LoVo (cell line): ENCODE results near the gene KRT82.

Source experiments
- DNase-seq: peaks from one replicate; pipeline ENCODE4 v3.0.0-alpha.2; 2016; ENCODE audit warnings: low spot score

The KRT82 gene

GRCh38 chr12:52435659-52435999, 29.5 kb upstream of the KRT82 start:
- DNase-seq, result no peak

GRCh38 chr12:52434760-52435530, 28.8 kb upstream of the KRT82 start:
- no peak for DNase-seq

DNA sequence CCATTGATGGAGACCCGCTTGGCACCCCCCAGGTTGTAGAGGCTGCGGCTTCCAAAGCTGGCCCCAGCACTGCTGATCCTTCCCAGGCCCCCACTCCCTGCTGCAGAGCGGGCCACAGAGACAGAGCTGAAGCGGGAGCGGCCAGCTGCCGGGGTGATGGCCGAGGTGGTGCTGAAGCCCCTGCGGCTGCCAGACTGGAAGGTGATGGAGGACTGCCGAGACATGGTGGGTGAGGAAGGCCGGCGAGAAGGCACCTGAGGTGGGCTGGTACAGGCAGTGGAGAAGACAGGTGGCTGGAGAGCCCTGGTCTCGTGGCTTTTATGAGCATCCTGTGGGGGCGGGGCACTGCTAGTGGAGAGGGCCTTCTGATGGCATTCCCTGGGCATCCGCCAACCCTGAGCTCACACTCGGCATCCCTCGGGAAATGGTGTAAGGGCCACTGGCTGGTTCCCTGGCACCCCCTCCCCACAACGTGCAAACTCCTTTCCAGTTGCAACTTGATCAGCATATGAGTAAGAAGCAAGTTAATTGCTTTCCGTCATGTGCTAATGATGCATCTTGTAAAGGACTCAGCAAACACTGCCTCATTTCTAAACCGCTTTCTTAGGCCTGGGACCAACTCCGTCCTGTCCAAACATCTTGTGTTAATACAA, 28.1 kb upstream of the KRT82 start, which contains the start of gene KRT75:
Gene KRT75, minus strand, starts transcription at position 291 of the 653 bp plus-strand sequence. Its CDS starts 67 bp downstream, at position 224.
- no peak for DNase-seq

DNA sequence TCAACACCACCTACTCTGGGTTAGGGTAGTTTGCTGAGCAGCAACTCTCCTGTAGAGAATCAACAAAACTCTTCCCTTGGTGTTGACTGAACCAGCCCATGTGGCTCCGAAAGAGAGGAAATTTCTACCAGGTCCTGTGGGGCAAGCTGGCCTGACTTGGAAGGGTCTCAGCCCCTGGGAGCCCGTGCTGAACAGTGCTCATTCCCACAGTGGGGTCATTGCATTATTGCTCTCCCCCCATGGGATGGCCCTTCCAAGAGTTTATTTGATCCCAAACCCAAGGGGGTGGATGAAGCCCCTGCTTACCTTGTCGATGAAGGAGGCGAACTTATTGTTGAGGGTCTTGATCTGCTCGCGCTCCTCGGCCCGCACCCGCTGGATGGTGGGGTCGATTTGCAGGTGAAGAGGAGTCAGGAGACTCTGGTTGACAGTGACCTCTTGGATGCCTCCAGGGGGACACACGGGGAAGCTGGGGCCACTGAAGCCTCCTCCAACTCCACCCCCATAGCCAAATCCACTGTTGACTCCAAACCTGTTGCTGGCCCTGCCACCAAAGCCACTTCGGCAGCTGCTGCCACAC, 27.5 kb upstream of the KRT82 start:
- DNase-seq, result no peak

DNA sequence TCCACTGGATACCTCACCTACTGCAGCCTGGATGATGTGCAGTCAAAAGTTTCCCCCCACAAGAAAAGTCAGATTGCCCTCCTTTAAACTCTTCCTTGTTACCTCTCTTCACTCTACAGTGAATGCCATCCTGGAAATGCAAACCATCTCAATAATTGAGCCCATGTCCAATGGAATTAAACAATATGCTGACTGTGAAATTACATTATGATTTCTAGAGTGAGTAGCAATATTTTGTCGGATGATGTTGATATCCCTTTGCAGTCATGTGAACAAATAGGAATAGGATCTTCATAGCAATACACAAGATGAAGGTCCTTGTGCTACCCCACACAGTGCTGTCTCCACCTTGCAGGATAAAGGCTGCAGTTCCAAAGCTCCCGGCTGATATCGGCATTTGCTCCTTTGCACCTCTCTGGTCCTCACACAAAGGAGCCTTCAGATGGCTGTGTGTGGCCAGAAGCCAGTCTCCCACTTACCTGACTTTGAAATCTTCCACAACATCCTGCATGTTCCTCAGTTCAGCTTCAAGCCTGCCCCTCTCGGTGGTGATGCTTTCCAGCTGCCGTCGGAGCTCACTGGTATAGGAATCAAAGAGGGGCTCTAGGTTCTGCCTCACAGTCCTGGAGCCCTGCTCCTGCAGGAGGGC, 26.5 kb upstream of the KRT82 start:
- DNase-seq, result no peak

DNA sequence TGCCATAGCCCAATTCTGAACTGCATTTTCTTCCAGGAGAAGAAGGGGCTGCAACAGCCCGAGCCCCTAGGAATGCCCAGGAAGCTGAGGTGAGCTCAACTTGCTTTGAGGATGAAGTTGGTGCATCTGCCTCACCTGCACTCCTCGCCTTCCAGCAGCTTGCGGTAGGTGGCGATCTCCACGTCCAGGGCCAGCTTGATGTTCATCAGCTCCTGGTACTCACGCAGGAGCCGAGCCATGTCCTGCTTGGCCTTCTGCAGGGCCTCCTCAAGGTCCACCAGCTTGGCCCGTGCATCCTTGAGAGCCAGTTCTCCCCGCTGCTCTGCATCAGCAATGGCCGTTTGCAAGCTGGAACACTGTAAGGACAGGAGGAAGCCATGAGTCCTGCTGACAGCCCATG, 22.0 kb upstream of the KRT82 start:
- DNase-seq, result no peak

GRCh38 chr12:52427083-52427482, 20.9 kb upstream of the KRT82 start:
- no peak for DNase-seq

- no peak for DNase-seq
Observed at GRCh38 chr12:52426034-52426433, 19.9 kb upstream of the KRT82 start.

- DNase-seq, result no peak
Observed at GRCh38 chr12:52425466-52425865, 19.3 kb upstream of the KRT82 start.

DNA sequence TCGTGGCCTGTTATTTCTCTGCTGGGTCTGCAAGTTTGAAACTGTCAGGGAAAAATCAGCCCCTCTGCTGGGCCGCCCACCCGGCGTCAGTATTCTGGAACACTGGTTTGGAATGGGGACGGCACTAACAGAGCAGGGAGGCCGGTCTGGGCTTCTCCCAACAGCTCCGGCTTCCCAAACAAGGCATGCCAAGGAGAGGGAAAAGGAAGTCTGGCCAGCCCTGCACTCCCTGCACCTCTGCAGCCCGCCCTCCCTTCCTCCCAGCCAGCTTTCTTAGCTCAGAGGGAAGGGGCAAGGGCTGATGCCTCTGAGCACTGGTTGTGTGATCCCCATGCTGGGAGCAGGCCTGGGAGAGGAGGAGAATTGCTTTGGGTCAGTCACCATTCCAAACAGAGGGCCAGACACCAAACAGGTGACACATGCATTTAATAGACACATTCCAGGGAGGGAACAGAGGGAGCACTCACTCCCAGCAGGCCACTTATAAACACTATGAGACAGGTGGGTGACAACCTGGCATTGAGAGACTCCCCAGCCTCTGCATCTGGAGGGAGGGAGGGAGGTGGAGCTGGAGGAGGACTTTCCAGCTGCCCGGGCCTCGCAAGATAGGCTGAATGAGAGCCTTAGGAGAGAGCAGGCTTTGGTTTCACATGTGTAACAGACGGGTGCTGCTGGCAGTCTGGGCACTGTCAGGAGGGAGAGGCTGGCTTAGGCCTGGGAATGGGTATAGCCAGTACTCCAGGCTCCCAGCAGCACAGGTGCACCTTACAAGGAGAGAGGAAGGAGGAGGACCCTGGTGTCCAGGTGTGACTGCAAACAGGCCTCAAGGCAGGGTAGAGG, 17.7 kb upstream of the KRT82 start:
- peak; percentile 31 for DNase-seq

DNA sequence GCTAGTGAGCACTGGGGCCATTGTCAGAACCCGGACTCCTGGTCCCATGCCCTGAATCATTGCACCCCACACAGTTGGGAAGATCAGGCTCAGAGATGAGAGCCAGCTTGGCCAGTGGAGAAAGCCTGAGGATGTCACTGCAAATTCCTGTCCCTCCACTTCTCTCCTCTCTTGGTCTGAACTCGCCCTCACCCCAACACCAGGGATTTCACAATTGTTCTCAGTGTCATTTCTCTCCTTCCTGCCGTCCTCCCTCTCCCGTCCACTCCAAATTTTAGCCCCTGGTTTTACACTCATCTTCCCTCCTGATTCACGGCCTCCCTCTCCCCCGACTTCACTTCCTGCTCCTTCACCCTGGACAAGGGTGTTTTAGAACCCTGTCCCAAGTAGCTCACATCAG, 16.9 kb upstream of the KRT82 start:
- no peak for DNase-seq

- no peak for DNase-seq
Observed at GRCh38 chr12:52419656-52420055, 13.5 kb upstream of the KRT82 start.

DNA sequence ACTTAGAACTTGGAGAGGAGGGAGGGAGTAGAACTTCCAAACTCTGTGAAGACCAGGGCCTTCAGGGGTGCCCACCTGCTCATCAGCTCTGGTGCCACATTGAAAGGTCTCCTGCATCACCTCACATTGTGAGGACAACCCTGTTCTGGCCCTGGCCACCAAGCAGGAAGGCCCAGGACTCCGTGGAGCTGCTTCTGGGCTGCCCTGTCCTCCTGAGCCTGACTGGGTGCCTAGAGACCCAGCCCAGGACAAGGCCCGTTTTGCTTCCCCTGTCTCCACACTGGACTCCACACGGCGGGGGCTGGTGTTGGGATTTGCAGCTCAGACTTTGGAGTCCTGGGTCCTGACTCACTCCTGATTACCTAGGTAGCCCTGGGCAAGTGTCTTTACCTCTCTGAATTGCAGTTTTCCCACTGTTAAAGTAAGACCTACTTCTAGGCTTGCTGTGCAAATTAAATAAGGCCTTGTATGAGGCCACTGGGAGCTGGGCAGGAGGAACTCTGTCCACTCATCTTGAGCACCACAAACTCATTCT, 12.5 kb upstream of the KRT82 start:
- no peak for DNase-seq

- no peak for DNase-seq
Observed at GRCh38 chr12:52417740-52418139, 11.6 kb upstream of the KRT82 start.

- no peak for DNase-seq
Observed at GRCh38 chr12:52416795-52417194, 10.7 kb upstream of the KRT82 start.

DNA sequence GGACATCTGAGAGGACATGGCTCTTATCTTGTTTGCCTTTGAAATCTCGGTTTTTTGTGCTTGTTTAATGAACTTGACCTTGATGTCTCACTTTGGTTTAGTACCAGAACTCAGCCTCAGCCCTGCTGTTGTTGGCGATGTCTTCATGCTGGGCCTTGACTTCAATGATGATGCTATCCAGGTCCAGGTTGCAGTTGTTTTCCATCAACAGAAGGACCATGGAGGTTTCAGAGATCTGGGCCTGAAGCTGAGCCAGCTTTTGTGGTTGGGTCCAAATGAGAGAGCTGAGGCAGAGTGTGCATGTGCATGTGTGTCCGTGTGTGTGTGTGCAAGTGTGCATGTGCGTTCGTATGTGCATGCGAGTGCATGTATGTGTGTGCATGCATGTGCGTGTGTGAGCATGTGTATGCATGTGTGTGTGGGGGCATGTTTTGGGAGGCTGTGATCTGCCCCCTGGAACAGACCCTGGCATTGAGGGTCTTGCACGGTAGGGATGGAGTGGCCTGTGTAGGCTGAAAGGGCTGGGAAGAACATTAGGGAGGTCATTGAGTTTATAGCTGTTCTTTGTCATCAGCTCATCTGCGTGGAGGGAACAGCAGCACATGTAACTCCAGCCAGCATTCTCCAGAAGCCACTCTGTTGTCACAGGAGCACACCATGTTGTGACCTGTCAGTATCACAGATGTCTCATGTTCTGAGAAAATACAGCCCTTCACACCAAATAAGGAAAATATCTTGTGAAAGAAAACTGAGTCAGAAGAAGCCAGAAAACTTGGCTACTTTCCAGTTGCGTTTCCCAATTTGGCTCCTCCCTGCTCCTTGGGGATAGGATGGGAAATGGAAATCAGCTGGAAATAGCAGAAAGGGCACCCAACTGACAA, 10.0 kb upstream of the KRT82 start:
- DNase-seq, result peak; percentile 17

DNA sequence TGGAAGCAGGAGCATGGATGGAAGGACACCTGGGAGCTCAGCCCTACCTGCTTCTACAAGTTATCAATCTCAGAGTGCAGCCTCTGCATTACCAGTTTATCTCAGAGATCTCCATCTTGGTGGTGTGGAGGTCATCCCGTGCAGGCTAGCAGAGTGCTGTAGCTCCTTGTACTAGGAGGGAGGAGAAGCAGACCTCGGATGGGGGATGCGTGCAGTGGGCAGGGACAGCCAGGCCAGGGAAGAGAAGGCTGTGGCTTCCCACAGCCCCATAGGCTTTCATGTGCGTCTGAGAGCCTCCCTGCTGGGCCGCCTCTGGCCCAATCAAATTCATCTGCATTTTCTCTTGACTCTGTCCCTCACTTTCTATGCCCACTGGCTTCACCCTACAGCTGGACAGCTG, 8.8 kb upstream of the KRT82 start:
- DNase-seq, result no peak

- no peak for DNase-seq
Observed at GRCh38 chr12:52413782-52414345, 7.7 kb upstream of the KRT82 start.

- DNase-seq, result no peak
Observed at GRCh38 chr12:52413202-52413601, 7.1 kb upstream of the KRT82 start.

DNA sequence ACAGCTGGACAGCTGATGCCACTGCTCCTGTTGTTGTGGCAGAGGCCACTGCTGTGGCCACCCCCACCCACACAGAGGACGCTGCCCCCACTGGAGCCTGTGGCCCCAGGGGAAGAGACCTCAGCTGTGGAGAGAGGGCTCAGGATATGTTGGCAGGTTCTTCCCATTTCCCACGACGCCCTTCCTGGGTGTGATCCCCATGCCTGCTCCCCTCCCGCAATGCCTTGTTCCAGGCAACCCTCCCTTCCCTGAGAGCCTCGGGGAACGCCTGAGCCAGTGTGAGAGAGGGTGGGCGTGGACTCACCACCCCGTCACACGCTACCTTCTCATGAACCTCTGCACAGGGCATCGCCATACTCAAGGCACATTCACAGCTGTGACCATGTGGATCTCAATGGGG, 5.7 kb upstream of the KRT82 start:
- no peak for DNase-seq
